Measurements from ENCODE around the gene KRT76.

Gene KRT76

DNA sequence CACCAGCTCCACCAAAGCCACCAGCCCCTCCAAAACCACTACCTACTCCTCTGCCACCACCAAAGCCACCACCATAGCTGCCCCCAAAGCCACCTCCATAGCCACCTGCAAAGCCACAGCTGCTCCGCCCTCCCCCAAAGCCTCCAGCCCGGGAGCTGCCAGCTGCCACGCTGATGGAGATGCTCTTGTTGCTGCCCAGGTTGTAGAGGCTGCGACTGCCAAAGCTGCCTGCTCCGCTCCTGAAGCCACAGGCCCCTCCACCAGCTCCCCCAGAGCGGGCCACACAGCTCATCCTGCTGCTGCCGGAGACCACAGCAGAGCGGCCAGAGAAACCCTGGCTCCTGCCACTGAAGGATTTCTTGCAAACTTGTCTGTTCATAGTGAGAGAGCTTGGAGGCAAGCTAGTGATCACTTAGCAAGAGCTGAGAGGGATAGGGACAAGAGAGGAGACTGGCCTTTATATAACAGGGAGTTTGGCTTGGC is at the start of gene KRT76:
Gene KRT76 (minus strand): TSS at position 433 of the 483 bp plus-strand sequence. CDS start 54 bp downstream, at position 379.
- no peak for DNase-seq (ENCODE audit: low spot score)

DNA sequence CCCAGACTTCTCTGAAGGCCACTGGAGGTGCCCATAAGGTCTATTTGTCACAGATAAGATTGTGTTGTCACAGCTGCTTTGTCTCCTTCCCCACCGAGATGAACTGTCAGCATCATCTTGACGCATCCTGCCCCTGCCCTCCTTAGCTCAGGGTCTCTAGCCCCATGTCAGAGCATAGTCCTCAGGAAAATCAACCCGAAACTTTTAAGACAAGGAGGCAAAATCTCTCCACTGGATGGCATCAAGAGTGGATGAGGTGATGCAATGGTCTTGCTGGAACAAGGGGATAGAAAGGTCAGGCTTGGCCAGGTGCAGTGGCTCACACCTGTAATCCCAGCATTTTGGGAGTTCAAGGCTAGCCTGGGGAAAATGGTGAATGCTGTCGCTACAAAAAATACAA is 48.8 kb upstream of the KRT76 start:
- DNase-seq (ENCODE audit: low spot score) = no peak

DNA sequence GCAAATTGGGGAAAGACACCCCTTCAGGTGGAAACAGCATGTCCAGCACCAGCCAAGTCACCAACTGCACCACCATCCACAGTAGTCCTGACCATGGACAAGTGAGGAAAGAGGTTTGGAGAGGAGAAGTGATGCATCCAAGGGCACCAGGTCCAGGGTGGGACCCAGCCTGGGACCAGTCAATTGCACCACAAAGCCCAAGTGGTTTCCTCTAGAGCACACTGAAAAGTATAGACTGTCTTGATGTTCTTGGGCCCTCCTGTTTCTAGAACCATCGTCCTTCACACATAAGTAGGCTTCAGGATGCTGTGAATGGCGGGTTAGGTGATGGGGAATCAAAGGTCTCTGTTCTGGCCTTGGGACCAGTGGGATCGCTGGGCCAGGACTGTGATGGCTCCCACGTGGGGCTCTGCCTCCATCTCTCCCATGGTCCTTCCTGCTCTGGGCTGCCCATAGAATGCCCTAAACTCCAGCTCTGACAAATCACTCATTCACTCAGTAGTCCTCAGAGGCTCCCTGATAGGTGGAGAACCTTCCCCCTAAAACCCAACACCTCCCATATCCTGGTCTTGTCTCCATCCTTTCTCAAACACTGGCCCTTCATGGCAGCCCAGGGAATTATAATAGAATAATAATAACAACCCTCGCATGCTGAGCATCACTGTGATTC is 47.7 kb upstream of the KRT76 start:
- DNase-seq (ENCODE audit: low spot score) = no peak

GRCh38 chr12:52823761-52824450 is 46.8 kb upstream of the KRT76 start:
- no peak for DNase-seq (ENCODE audit: low spot score)

DNA sequence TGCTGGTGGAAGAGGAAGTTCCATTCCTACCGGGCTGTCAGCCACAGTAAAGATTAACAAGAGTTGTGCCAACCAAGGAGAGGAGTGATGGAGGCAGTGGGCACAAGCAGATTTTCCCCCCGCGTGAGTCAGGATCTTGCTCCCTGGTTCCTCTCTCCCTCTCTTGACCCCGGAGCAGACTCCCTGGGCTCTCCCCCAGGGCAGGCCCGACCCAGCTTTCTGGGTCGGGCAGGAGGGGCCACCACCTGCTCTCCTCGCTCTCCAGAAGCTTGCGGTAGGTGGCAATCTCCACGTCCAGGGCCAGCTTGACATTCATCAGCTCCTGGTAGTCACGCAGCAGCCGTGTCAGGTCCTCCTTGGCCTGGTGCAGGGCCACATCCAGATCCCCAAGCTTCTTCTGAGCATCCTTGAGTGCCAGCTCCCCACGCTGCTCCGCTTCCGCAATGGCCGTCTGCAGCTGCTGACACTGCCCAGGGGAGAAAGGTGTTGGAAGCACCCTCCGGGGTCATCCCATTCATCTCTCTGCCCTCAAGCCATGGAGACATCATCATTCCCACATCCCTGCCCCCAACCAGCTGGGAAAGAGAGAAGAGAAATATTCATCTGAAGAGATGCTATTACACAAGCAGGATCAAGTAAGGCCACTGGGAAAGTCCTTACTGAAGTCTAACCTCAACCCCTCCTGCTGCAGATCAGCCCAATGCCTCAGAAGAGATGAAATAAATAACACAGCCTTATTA is 45.8 kb upstream of the KRT76 start:
- no peak for DNase-seq (ENCODE audit: low spot score)

DNA sequence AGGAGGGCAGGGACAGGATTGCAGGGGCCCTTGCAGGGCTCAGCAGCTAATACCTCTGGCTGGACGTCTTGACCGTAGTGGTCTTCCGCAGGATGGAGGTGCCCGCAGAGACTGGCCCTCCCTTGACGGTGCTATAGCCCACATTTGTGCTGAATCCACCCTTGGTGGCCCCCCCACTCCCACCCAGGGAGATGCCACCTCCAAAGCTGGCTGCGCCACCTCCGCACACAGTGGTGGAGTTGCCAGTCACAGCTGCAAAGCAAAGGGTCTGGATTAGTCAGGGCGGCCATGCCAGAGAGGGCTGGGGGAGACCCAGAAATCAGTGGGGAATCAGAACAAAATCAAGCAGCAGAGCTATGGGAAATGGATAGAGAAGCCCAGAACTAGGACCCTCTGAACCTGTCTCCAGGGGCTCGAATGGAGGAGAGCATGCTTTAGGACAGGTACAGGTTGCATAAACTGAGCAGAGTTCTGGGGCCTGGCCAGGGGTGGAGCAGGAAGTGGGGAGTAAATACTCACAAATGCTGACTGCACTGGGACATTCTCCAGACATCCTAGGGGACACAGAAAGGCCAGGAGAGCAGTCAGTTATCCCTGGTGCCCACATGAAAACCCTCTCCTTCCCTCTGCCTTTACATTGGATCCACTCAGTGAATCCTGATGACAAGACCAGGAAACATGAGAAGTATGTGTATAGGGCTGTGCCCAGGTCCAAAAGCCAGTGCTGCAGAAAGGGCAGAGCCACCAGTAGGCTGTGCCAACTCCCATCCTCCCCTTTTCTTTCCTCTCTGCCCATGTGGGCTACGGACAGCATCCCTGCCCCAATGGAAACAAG is 44.9 kb upstream of the KRT76 start:
- no peak for DNase-seq (ENCODE audit: low spot score)

DNA sequence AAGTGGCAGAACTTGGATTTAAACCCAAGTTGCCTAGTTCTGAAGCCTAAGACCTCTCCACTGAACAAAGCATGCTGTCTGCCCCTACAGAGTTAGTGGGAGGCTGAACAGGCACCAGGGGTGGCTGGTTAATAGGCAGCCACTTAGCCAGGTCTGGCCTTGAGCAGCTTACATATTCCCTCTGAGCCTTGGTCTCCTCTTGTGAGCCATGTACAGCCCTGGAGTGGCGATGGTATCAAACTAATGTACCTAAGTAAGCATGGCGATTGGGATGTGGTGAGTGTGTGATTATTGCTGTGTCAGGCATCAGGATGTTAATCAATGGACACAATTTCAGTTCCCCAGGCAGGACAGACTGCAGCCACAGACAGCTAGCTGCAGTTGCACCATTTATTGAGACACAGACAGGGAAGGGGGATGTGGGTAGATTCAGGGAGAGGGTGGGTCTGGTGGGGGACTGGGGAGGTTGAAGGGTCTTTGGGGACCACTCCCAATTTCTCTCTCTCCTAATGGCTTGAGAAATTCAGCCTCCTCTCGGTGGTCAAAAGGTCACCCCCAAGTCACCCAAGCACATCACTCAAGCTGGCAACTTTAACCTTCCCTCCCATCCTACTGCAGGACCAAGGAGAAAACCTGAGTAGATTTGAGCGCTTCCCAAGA is 44.1 kb upstream of the KRT76 start:
- no peak for DNase-seq (ENCODE audit: low spot score)

DNA sequence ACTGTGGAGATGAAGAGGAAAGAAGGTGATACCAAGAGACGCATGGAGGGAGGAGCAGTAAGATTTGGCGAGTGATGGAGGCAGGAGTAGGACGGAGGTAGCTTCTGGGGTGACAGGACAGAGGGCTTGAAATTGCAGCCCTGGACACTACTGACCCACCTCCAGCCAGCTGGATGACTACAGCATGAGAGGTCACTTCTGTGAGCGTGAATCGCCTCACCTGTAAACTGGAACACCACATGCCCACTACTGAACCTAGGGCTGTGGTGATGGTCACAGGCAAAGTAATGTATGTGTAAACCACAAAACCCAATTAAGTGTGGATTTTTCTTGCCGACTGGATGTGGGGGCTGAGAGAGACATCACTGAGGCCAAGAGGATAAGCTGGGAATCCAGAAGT is 43.4 kb upstream of the KRT76 start:
- DNase-seq (ENCODE audit: low spot score) = no peak

DNA sequence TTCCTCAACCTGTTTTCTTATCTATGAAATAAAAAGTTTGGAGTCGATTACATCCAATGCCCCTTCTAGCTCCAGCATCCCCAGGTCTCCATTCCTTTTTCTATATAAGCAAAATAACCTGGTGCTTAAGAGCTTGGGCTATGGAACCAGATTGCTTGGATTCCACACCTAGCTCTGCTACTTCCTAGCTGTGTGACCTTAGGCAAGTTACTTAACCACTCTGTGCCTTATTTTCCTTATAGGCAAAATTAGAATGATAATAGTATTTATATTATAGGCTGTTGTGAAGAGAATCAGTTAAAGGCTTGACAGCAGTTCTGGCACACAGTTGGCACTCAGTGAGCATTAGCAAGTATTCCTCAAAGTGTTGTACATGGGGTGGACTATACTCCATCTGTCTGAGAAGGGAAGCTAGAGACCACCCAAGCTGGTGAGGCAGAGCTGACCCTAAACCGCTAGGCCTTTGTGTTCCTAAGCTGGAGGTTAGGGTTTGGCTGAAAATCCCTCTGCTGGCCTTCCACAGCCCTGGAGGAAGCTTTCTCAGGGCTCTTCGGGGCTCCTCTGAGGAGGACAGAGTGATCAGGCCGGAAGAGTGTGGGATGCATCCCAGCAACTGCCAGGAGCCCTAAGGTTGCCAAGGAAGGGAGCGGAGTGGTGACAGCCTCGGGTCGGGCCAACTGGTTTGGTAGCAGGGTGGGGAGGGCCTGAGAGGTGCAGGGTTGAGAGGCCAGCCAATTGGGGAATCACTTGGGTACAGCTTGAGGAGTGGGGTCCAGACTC is 42.8 kb upstream of the KRT76 start:
- DNase-seq (ENCODE audit: low spot score) = no peak

DNA sequence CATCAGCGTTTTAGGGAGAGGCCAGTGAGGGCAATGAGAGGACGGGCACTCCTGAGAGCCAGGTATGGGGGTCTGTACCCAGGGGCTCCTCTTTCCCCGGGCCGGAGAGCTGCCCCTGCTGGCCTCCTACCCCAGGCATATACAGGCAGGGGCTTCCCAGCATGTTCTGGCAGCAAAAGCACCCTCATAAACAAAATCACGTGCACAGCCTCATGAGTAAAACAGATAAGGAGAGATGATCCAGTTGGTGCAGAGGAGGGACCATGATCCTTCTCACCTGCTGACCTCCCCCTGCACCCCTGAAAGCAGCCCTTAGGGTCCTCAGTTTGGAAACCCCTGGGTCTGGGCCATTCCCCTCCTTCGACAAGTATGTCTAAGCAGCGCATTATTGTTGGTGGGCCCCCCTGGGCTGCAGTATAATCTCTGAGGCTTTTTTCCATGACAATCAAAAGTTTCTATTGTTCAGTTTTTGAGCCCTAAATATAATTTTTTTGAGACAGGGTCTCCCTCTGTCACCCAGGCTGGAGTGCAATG is 41.8 kb upstream of the KRT76 start:
- DNase-seq (ENCODE audit: low spot score) = no peak

- no peak for DNase-seq (ENCODE audit: low spot score)
Observed at GRCh38 chr12:52818388-52818787, 41.2 kb upstream of the KRT76 start.

GRCh38 chr12:52817699-52818238 is 40.6 kb upstream of the KRT76 start:
- DNase-seq (ENCODE audit: low spot score) = no peak

GRCh38 chr12:52817003-52817698 is 40.0 kb upstream of the KRT76 start:
- DNase-seq (ENCODE audit: low spot score) = no peak

GRCh38 chr12:52815676-52816588 is 38.8 kb upstream of the KRT76 start:
- DNase-seq (ENCODE audit: low spot score) = no peak

DNA sequence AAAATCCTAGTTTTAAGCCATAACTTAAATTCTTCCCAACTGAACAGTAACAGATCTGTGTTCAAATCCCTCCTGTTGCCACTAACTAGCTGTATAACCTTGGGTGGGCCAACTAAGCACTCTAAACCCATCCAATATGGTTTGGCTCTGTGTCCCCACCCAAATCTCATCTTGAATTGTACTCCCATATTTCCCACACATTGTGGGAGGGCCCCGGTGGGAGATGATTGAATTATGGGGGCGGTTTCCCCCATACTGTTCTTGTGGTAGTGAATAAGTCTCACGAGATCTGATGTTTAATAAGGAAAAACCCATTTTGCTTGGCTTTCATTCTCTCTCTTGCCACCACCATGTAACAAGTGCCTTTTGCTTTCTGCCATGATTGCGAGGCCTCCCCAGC is 38.0 kb upstream of the KRT76 start:
- DNase-seq (ENCODE audit: low spot score) = no peak

GRCh38 chr12:52814710-52815155 is 37.6 kb upstream of the KRT76 start:
- DNase-seq (ENCODE audit: low spot score) = no peak

- DNase-seq (ENCODE audit: low spot score) = no peak
Observed at GRCh38 chr12:52813885-52814709, 37.0 kb upstream of the KRT76 start, which contains the start of gene KRT4. TSS of gene KRT4 (minus strand) at chr12:52814116. CDS start at chr12:52814058, 58 bp downstream.

Data from cerebellar cortex (tissue), 1 donor.